AG08395 (cell line): ENCODE measurements around the gene ANKRD31.

ENCODE experiments used
- DNase-seq: peaks from one replicate; pipeline ENCODE4 v3.0.0; 2012; ENCODE audit warnings: mixed read lengths, low spot score

Gene ANKRD31

DNA sequence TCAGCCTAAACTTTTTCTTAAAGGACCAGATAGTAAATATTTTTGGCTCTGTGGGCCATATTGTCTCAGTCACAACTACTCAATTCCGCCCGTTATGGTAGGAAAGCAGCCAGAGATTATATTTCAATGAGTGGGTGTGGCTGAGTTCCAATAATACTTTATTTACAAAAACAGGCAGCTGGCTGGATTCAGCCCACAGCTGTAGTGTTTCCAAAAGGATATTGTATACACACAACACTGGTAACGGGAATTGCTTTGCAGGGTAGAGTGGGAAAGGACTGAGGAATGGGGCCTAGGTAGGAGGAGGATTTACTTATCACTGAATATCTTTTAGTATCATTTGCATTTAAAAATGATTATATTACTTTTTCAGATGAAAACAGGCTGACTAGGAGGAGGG is 205.3 kb downstream of the ANKRD31 start:
- DNase-seq: no peak

DNA sequence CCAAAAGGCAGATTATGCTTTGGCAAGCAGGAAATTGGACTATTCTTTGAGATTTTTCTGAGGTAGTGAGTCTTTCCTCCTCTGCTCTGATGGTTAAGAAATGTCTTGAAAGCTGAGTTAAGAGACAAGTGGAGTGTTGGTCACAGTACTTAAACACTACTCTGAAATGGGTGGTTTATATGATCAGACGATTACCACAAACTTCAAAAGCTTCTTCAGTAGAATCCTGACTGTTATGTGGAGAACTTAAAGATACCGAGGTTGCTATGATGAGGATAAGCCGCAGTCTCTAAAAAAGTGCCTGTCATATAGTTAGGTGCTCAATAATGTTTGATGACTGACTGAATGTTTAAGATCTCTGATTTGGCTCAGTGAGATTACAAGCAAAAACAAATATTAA is 208.6 kb downstream of the ANKRD31 start:
- DNase-seq: no peak

DNA sequence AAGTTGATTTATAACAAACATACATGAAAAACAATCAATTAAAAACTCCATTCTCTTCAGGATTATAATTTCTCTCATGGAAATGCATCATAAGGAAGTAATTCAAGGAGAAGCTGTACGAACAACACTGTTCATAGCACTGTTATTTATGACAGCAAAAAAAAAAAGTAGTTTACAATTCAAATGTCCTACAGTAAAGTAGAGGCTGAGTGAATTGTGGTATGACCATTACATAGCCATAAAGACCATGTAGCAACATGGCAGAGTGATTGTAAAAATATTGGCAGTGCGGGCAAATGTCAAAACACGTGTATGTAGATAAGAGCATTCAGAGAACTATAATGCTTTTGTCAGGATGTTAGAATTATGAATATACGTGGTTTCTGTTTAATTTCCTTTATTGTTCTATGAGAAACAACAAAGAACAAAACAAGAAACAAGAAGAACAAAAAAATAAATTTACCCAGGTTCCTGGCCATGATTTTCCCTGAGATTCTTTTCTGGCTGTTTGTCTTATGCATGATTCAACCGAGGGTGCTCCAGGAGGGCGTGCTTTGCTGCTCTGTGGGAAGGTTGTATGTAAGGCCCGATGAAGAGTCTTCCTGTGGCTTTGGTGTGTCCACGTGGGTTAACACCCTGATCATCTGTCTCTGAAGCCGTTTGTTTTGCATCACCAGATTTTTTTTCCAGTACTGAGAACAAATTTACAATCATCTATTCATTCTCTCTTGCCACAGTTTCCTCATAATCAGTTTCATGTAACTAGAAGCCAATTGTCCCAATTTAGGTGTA is 213.1 kb downstream of the ANKRD31 start:
- DNase-seq: no peak

DNA sequence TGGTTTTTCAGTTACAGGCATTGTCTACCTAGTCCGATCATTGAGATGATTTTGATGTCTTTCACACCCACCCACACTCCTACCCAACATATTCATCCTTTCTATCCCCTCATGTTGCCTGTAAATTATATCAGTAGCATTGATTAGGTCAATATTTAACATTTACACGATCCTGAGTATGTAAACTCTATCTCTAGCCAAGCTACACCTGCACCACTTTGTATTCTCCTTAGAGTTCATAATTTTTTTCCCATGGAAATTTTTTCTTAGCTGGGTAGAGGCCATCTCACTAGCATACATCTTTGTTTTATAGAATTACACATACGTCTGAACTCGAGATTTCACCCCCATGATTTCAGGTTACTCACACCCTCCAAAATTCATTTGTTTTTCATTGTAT is 214.9 kb downstream of the ANKRD31 start:
- no peak for DNase-seq

DNA sequence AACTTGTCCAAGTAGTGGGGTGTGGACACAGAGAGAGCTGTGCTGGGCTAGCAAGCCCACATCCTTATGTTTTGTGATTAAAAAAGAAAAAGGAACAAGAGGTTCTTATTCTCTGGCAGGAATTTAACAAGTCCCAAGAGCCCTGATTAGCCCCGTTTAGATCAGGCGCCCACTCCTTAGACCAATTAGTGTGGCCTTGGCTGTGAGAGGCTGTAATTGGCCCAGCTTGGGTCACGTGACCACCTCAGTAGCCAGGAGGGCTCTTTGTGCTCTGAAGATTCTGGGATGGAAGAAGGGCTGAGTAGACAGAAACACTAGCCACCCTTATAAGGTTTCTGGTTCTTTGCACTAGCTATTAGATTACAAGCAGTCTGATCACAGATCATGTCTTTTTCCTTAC is 215.5 kb downstream of the ANKRD31 start:
- DNase-seq: no peak

DNA sequence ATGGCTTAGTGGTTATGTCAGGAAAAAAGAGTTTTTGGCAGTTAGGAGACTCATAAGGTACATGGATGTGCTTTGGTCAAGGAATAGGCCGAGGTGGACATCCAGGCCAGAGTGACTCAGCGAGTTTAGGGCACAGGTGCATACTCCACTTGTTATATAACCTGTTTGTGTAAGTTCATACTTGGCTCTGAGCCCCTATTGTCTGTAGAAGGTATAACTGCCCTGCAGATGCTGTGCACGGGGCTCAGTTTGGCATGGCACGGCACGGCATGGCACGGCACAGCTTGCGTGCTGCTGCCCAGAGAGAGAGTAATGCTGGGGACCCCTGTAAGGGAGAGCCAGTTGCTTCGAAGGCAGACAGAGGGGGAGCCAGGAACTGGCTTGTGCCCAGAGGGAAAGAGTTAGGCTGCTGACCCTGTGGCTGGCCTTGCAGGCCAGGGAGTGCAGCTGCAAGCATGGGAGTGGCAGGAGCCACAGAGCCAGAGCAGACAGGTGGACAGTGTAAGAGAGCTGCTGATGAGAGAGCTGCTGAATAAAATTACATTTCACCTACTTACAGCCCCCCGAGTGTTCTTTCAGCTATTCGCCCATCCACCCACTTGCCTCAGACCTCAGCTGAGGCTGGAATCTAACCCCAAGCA is 216.5 kb downstream of the ANKRD31 start:
- DNase-seq: no peak

DNA sequence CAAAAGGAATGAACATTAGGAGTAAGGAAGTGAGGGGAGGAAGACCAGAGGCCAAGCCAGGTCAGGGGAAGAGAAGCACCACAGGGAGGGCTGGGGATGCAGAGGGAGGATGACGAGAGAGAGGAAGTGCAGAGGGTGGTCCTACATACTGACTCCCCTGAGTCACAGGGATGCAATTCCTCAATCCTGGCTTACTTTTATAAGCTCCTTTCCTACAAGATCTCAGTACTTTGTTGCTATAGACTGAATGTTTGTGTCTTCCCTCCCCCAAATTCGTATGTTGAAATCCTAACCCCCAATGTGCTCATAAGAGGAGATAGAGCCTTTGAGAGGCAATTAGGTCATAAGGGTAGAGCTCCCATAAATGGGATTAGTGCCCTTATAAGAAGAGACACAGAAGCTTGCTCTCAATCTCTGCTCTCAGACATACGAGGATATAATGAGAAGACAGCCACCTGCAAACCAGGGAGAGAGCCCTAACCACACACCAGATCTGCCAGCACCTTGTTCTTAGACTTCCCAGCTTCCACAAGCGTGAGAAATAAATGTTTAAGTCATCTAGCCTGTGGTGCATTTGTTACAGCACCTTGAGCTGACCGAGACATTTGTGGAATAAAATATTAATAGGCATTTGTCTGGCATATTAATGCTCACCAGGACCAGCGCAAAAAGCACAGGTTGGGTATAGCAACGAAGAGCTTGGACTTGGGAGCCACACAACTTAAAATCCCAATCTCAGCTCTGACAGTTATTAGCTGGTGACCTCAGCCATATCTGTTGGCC is 217.7 kb downstream of the ANKRD31 start:
- no peak for DNase-seq
